DND-41 (cell line): ENCODE results near the gene MRPS27.

ENCODE experiments used
- CTCF ChIP-seq: IDR thresholded peaks from 2 replicates; pipeline ENCODE4 v1.5.1; 2012; ENCODE audit warnings: borderline replicate concordance, low read length, moderate library complexity, mild to moderate bottlenecking; ENCODE audit not compliant: poor library complexity, severe bottlenecking; ENCODE audit errors: extremely low read depth
- EZH2 ChIP-seq: IDR thresholded peaks from 3 replicates; pipeline ENCODE4 v1.6.1; 2012; ENCODE audit warnings: borderline replicate concordance, low read depth, mild to moderate bottlenecking, moderate library complexity, low read length, inconsistent platforms; ENCODE audit not compliant: severe bottlenecking

DNA sequence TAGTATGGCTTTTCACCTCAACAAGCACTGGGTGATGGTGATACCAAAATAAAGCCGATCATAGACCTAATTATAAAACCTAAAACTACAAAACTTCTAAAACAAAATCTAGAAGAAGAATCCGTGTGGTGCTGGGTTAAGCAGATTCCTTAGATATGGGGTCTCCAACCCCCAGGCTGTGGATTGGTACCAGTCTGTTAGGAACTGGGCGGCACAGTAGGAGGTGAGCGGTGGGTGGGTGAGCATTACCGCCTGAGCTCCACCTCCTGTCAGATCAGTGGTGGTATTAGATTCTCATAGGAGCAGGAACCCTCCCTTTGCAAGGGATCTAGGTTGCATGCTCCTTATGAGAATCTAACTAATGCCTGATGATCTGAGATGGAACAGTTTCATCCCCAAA lies 33.2 kb downstream of the MRPS27 start:
- no peak for TF ChIP-seq CTCF
- TF ChIP-seq EZH2 = no peak
